Esophagus (tissue), 2 donors: ENCODE results near the gene BHLHA15. TPM values are rescaled to one million over a fixed set of nuclear protein-coding genes. Genes with fewer than 3 reads are reported as not detected.
A peak's percentile ranks its signal among the peaks of the same experiment; 100 is the strongest.

Experiments used
- H3K27ac ChIP-seq, 2 donors: one replicate each; pipeline ENCODE4 v1.5.1; 2013; ENCODE audit warnings: low read depth in 2 of 2, mild to moderate bottlenecking in 2 of 2, inconsistent platforms in 1 of 2, low read length in 1 of 2, moderate library complexity in 1 of 2
- H3K27me3 ChIP-seq, 2 donors: one replicate each; pipeline ENCODE4 v1.6.1; 2013; ENCODE audit warnings: low read length in 2 of 2, control low read depth in 1 of 2, mild to moderate bottlenecking in 1 of 2; ENCODE audit not compliant: insufficient read depth in 2 of 2, control insufficient read depth in 1 of 2
- H3K36me3 ChIP-seq, 2 donors: one replicate each; pipeline ENCODE4 v1.6.1; 2013; ENCODE audit warnings: low read length in 1 of 2; ENCODE audit not compliant: control insufficient read depth in 2 of 2, insufficient read depth in 2 of 2
- H3K4me1 ChIP-seq, 2 donors: one replicate each; pipeline ENCODE4 v1.6.1; 2013; ENCODE audit warnings: low read length in 1 of 2; ENCODE audit not compliant: control insufficient read depth in 2 of 2, insufficient read depth in 2 of 2
- H3K4me3 ChIP-seq, 2 donors: one replicate each; pipeline ENCODE4 v1.5.1; 2013; ENCODE audit warnings: low read length in 2 of 2, mild to moderate bottlenecking in 2 of 2, low read depth in 1 of 2, moderate library complexity in 1 of 2
- H3K9me3 ChIP-seq, 2 donors: one replicate each; pipeline ENCODE4 v1.6.1; 2013; ENCODE audit warnings: mild to moderate bottlenecking in 2 of 2, low read depth in 1 of 2, low read length in 1 of 2, moderate library complexity in 1 of 2; ENCODE audit not compliant: control insufficient read depth in 2 of 2, insufficient read depth in 1 of 2
- WGBS, 2 donors: extraction: QIAGEN DNeasy Blood & Tissue Kit; methylation state at CpG; one replicate each; pipeline ENCODE4 v1.1.7; 2013; 5-methylcytosine and 5-hydroxymethylcytosine counted together
- polyA plus RNA-seq, 2 donors: library from polyadenylated mRNA; stranded (reverse); fragments of 200-250 nt; gene quantifications; one replicate each; pipeline ENCODE4 v1.2.3, GENCODE V29; 2013
- donor health status: healthy with polysubstance abuse.
- donor health status: Bipolar disorder and iron deficiency.

The BHLHA15 gene
- polyA plus RNA-seq, 2 donors = 0.80 to 0.96 TPM

DNA sequence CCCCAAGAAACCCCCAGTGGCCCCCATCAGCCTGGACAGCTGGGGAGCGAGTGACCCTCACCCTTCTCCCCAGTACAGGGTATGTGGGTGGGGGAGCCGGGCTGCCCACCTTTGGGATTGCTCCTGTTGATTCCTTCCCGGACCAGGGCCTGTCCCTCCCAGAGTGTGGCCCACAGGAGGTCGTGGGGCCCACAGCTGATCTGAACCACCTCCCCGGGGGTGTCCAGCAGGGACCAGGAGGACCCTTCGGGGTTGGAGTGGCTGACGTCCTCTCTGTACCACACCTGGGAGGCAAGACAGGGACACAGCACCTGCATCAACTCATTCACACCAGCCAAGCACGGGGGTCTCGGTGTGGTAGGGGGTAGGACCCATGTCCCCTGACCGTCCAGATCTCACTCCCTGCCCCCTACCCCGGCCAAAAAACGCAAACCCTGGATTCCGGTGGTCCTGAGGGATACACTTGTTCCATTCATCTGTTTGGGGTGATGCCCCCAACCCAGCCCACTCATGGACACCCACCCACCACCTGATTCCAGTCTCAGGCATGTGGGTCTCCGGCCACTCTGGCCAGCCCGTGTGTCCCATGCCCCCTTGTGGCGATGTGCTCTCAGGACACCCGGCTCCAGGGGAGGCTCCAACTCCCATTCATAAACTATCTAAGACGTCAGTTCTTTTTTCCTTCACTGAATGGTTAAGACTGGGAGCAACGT is 29.9 kb downstream of the BHLHA15 start:
- WGBS, 2 donors = 71 to 76% methylated on average over 19 of the region's 19 CpGs
- Histone ChIP-seq H3K4me3 (no peak overlapping the region), H3K27ac (no peak overlapping the region), H3K27me3 (no peaks in the 10 kb centered on the region), H3K36me3 (peaks cover 0 to 46% of the 10 kb centered on the region in 2 donors), H3K9me3 (no peaks in the 10 kb centered on the region), H3K4me1 (peaks cover 0 to 3% of the 10 kb centered on the region in 2 donors)

GRCh38 chr7:98241674-98242241 is 30.5 kb downstream of the BHLHA15 start:
- Histone ChIP-seq H3K27ac (no peak overlapping the region), H3K36me3 (peaks cover 0 to 43% of the 10 kb centered on the region in 2 donors)

GRCh38 chr7:98242342-98242741 is 31.1 kb downstream of the BHLHA15 start:
- Histone ChIP-seq H3K4me1 (peaks cover 0 to 3% of the 10 kb centered on the region in 2 donors), H3K27me3 (no peaks in the 10 kb centered on the region), H3K27ac (no peak overlapping the region), H3K9me3 (no peaks in the 10 kb centered on the region), H3K4me3 (no peak overlapping the region), H3K36me3 (peaks cover 0 to 42% of the 10 kb centered on the region in 2 donors)
- 95 to 100% methylated on average over 1 of the region's 1 CpG for WGBS, 2 donors

More at GRCh38 chr7:98241674-98242241, 30.5 kb downstream of the BHLHA15 start:
- 87 to 90% methylated on average over 14 to 16 of the region's 16 CpGs for WGBS, 2 donors
- no peak overlapping the region for H3K4me3 ChIP-seq
- H3K27me3 ChIP-seq = no peaks in the 10 kb centered on the region
- peaks cover 0 to 3% of the 10 kb centered on the region in 2 donors for H3K4me1 ChIP-seq
- H3K9me3 ChIP-seq = no peaks in the 10 kb centered on the region

DNA sequence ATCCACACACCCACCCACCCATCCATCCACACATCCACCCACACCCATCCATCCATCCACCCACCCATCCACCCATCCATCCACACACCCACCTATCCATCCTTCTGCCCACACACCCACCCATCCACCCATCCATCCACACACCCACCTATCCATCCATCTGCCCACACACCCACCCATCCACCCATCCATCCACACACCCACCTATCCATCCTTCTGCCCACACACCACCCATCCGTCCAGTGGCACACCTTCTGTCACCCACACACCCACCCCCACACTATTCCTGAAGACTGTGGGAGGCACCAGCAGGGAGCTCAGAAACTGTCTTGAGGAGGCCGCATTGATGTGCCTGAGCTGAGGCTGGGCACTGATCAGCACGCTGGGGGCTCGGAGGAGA is 31.7 kb downstream of the BHLHA15 start:
- no peaks in the 10 kb centered on the region for H3K27me3 ChIP-seq
- H3K27ac ChIP-seq = no peak overlapping the region
- no peaks in the 10 kb centered on the region for H3K9me3 ChIP-seq
- 92 to 94% methylated on average over 4 of the region's 4 CpGs for WGBS, 2 donors
- peaks cover 0 to 3% of the 10 kb centered on the region in 2 donors for H3K4me1 ChIP-seq
- peaks cover 0 to 40% of the 10 kb centered on the region in 2 donors for H3K36me3 ChIP-seq
- no peak overlapping the region for H3K4me3 ChIP-seq

DNA sequence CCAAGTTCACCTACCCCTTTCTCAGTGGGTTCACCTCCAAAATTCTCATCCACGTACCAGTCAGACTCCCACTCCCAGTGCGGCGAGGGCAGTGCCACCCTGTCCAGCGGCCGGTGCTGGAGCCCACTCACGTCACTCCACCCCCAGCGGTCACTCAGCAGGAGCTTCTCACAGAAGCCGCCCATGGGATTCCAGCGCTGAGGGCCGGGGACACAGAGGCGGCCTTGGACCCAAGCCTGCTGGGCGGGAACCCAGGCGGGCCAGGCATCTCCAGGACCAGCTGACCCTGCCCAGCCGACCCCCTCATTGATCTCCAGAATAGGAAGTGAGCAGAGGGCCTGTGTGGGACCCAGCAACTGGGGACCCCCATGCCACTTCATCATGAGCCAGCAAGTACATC is 33.6 kb downstream of the BHLHA15 start:
- Histone ChIP-seq H3K36me3 (peaks cover 0 to 31% of the 10 kb centered on the region in 2 donors), H3K4me3 (no peak overlapping the region), H3K9me3 (no peaks in the 10 kb centered on the region), H3K27ac (no peak overlapping the region), H3K27me3 (no peaks in the 10 kb centered on the region), H3K4me1 (peaks cover 0 to 3% of the 10 kb centered on the region in 2 donors)
- 95 to 96% methylated on average over 13 to 14 of the region's 14 CpGs for WGBS, 2 donors

DNA sequence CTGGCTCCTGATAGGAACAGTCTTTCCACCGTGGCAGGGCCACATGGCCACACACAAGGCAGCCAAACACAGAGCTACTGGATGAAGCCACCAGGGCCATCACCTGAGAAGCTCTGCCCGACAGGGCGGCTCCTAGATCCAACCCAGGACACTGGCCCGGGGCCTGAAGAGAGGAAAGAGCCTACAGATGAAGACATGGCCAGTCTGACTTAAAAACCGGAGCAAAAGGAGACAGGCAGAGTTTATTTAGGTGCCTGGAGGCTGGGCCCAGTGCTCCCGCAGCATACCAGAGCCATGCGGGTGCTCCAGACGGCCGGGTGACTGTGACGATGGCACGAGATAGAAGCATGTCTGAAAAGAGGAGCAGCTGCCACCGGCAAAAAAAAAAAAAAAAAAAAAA is 36.9 kb downstream of the BHLHA15 start:
- Histone ChIP-seq H3K27me3 (no peaks in the 10 kb centered on the region), H3K27ac (no peak overlapping the region), H3K4me1 (peaks cover 3 to 6% of the 10 kb centered on the region in 2 donors), H3K4me3 (no peak overlapping the region), H3K9me3 (no peaks in the 10 kb centered on the region), H3K36me3 (peaks cover 0 to 15% of the 10 kb centered on the region in 2 donors)
- 89 to 95% methylated on average over 12 of the region's 12 CpGs for WGBS, 2 donors

- Histone ChIP-seq H3K36me3 (peaks cover 0 to 9% of the 10 kb centered on the region in 2 donors), H3K4me1 (peaks cover 3 to 6% of the 10 kb centered on the region in 2 donors), H3K27me3 (no peaks in the 10 kb centered on the region), H3K27ac (peak overlapping the region; percentile 47 to 72), H3K4me3 (no peak overlapping the region), H3K9me3 (no peaks in the 10 kb centered on the region)
- 68 to 74% methylated on average over 6 of the region's 6 CpGs for WGBS, 2 donors
These were observed 37.9 kb downstream of the BHLHA15 start for GRCh38 chr7:98249106-98249505.

DNA sequence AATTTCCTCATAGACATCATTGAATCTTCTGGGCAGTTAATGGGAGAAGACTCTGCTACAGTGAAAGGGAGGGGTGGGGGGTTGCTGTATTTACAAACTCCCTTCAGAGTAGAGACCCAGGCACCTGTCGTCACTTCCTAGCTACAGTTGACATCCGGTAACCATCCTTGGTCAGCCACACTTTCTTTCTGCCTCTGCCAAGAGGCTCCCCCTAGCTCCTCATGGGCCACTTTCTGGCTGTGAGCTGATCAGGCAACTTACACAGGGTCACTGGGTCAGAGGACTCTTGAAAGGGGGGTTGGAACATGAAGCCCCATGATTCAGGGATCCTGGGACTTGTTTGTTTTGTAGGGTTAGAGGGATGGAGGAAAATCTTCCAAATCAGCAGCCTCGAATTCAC is 39.5 kb downstream of the BHLHA15 start:
- Histone ChIP-seq H3K4me1 (peaks cover 3 to 5% of the 10 kb centered on the region in 2 donors), H3K4me3 (peak overlapping the region; percentile 66 to 94), H3K36me3 (peaks cover 0 to 3% of the 10 kb centered on the region in 2 donors), H3K27ac (peak overlapping the region; percentile 92 to 97), H3K27me3 (no peaks in the 10 kb centered on the region), H3K9me3 (no peaks in the 10 kb centered on the region)
- 49% methylated on average over 3 of the region's 3 CpGs for WGBS, 2 donors

DNA sequence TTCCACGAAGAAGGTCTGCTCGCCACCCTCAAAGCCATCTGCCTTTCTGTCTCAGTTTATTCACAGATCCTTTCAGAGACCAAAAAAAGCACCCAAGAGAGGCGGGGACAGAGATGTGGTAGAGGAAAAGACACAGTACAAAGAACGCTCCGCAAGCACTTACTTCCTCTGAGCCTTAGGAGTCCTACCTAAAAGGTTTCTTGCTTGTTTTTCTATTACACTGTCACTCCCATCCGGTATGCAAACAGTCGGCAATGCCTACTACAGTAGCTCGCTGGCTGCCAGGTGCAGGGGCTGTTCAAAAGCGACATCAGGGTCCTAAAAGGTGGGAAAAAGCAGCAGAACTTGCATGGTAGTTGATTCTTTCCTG is 40.0 kb downstream of the BHLHA15 start:
- no peaks in the 10 kb centered on the region for H3K36me3 ChIP-seq
- H3K27me3 ChIP-seq = no peaks in the 10 kb centered on the region
- no peaks in the 10 kb centered on the region for H3K9me3 ChIP-seq
- H3K4me3 ChIP-seq = peak overlapping the region; percentile 66 to 94
- 17 to 18% methylated on average over 9 of the region's 9 CpGs for WGBS, 2 donors
- H3K4me1 ChIP-seq = peaks cover 3% of the 10 kb centered on the region in 2 donors
- peak overlapping the region; percentile 92 to 97 for H3K27ac ChIP-seq
